Sigmoid colon (tissue), 7 donors: ENCODE data around the gene HAPLN3. TPM values are rescaled to one million over a fixed set of nuclear protein-coding genes. Genes with fewer than 3 reads are reported as not detected.
A peak's percentile ranks its signal among the peaks of the same experiment; 100 is the strongest.

Experiments
- DNase-seq: peaks from one replicate; pipeline ENCODE4 v3.0.0-alpha.2; 2019
- H3K27ac ChIP-seq, 4 donors: fragments of 200-600 bp; sonication (generic); one replicate each; pipeline ENCODE4 v1.5.1; 2016 to 2019; ENCODE audit warnings: mild to moderate bottlenecking in 1 of 4
- H3K27me3 ChIP-seq, 3 donors: fragments of 200-600 bp; sonication (generic); one replicate each; pipeline ENCODE4 v1.5.1; 2019; ENCODE audit warnings: mild to moderate bottlenecking in 1 of 3
- H3K36me3 ChIP-seq, 4 donors: fragments of 200-600 bp; sonication (generic); one replicate each; pipeline ENCODE4 v1.5.1; 2016 to 2019
- H3K4me1 ChIP-seq, 4 donors: fragments of 200-600 bp; sonication (generic); one replicate each; pipeline ENCODE4 v1.5.1; 2017 to 2019
- H3K4me3 ChIP-seq, 4 donors: fragments of 200-600 bp; sonication (generic); one replicate each; pipeline ENCODE4 v1.5.1; 2017 to 2019; ENCODE audit warnings: mild to moderate bottlenecking in 2 of 4, moderate library complexity in 1 of 4
- H3K9me3 ChIP-seq, 4 donors: fragments of 200-600 bp in 3 of 4; sonication (generic) in 3 of 4; one replicate each; pipeline versions ENCODE4 v1.5.1 to v1.6.1; 2013 to 2019
- CTCF ChIP-seq, 4 experiments: fragments of 450-650 bp in 3 of 4; fragments of 200-600 bp in 1 of 4; IDR thresholded peaks; one replicate each; pipeline ENCODE4 v1.5.1; 2016 to 2019; ENCODE audit warnings: antibody characterized with exemption in 4 of 4, mild to moderate bottlenecking in 3 of 4, moderate library complexity in 2 of 4
- EP300 ChIP-seq, 4 donors: sonication (generic); formaldehyde crosslinking; IDR thresholded peaks; one replicate each; pipeline ENCODE4 v1.6.1; 2017; ENCODE audit warnings: antibody characterized with exemption in 4 of 4
- POLR2A ChIP-seq, 2 donors: fragments of 450-650 bp; IDR thresholded peaks; one replicate each; pipeline ENCODE4 v1.6.1; 2016; ENCODE audit warnings: antibody characterized with exemption in 2 of 2, mild to moderate bottlenecking in 2 of 2, moderate library complexity in 2 of 2
- POLR2AphosphoS5 ChIP-seq, 4 donors: sonication (generic); formaldehyde crosslinking; IDR thresholded peaks; one replicate each; pipeline ENCODE4 v1.6.1; 2017; ENCODE audit warnings: antibody characterized with exemption in 4 of 4
- WGBS, 2 donors: extraction: QIAGEN DNeasy Blood & Tissue Kit; methylation state at CpG; one replicate each; pipeline ENCODE4 v1.1.7; 2013; 5-methylcytosine and 5-hydroxymethylcytosine counted together
- intact Hi-C: fragments of 100-400 bp; cut with DNase I; formaldehyde crosslinking; loops from one replicate; pipeline ENCODE4 v1.15.1; 2023
- polyA plus RNA-seq, 3 donors: library from polyadenylated mRNA; stranded (reverse); fragments of 200-250 nt; gene quantifications; one replicate each; pipeline ENCODE4 v1.2.3, GENCODE V29; 2013
- total RNA-seq, 4 donors: library from RNA; depleted of rRNA; stranded (reverse); fragments of >200 nt; gene quantifications; one replicate each; pipeline ENCODE4 v1.1.0, GENCODE V29; 2016
- donor health status: healthy with polysubstance abuse.
- donor health status: Bipolar disorder and iron deficiency.
- donor health status: healthy.

HAPLN3 gene
- total and polyA plus RNA-seq, 7 donors, result 0.60 to 20.9 (median 4.2) TPM; not detected in 1

GRCh38 chr15:88908697-88909621 lies 13.6 kb upstream of the HAPLN3 start:
- peaks cover 0 to 27% (median 21%) of the 10 kb centered on the region in 4 donors for H3K4me1 ChIP-seq
- TF ChIP-seq CTCF (IDR thresholded peaks at IDR 0.05) (no peak), POLR2A (IDR thresholded peaks at IDR 0.05) (no peak), EP300 (IDR thresholded peaks at IDR 0.05) (no peak), POLR2AphosphoS5 (IDR thresholded peaks at IDR 0.05) (no peak)
- no peaks in the 10 kb centered on the region for H3K9me3 ChIP-seq
- WGBS, 2 donors, result 87 to 89% methylated on average over 16 of the region's 16 CpGs
- intact Hi-C loops, result no loop called here
- peak; percentile 61 for DNase-seq
- peak overlapping the region in 1 of 4 donors; percentile 15 for H3K27ac ChIP-seq
- H3K36me3 ChIP-seq, result peaks cover 0 to 22% (median 0%) of the 10 kb centered on the region in 4 donors
- H3K4me3 ChIP-seq, result no peak overlapping the region
- H3K27me3 ChIP-seq, result no peaks in the 10 kb centered on the region

GRCh38 chr15:88908123-88908522 lies 12.8 kb upstream of the HAPLN3 start:
- TF ChIP-seq CTCF (IDR thresholded peaks at IDR 0.05), result no peak
- no peak for TF ChIP-seq POLR2AphosphoS5 (IDR thresholded peaks at IDR 0.05)
- TF ChIP-seq POLR2A (IDR thresholded peaks at IDR 0.05), result no peak
- no peak for TF ChIP-seq EP300 (IDR thresholded peaks at IDR 0.05)
- Histone ChIP-seq H3K36me3 (peaks cover 0 to 26% (median 0%) of the 10 kb centered on the region in 4 donors), H3K27ac (no peak overlapping the region), H3K9me3 (no peaks in the 10 kb centered on the region), H3K4me3 (no peak overlapping the region), H3K4me1 (peaks cover 0 to 21% (median 19%) of the 10 kb centered on the region in 4 donors), H3K27me3 (no peaks in the 10 kb centered on the region)
- WGBS, 2 donors, result 90 to 91% methylated on average over 12 of the region's 12 CpGs
- intact Hi-C loops, result no loop called here
- peak; percentile 50 for DNase-seq

DNA sequence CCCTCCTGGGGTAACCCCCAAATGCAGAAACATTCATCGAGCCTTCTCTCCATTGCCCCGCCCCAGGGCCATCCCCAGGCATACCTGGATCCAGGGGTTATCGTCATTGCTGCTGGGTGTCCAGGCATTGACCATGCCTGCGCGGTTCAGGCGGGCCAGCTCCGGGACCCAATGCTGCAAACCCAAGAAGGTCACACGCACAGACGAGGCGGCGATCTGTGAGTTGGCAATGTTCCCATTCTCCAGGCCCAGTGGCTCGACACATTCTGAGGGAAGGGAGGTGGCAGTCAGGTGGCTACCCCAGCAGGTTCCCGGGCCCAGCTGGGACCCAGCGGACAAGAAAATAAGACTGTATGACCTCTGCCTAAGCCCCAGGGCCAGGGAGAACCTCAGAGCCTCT lies 11.8 kb upstream of the HAPLN3 start:
- intact Hi-C loops, result no loop called here
- H3K4me1 ChIP-seq, result peaks cover 0 to 15% (median 12%) of the 10 kb centered on the region in 4 donors
- H3K27ac ChIP-seq, result no peak overlapping the region
- no peak overlapping the region for H3K4me3 ChIP-seq
- no peaks in the 10 kb centered on the region for H3K27me3 ChIP-seq
- WGBS, 2 donors, result 88 to 89% methylated on average over 14 of the region's 14 CpGs
- H3K36me3 ChIP-seq, result peaks cover 0 to 36% (median 0%) of the 10 kb centered on the region in 4 donors
- DNase-seq, result peak; percentile 61
- H3K9me3 ChIP-seq, result no peaks in the 10 kb centered on the region
- TF ChIP-seq EP300 (IDR thresholded peaks at IDR 0.05), result no peak
- TF ChIP-seq CTCF (IDR thresholded peaks at IDR 0.05), result no peak
- TF ChIP-seq POLR2AphosphoS5 (IDR thresholded peaks at IDR 0.05), result no peak
- no peak for TF ChIP-seq POLR2A (IDR thresholded peaks at IDR 0.05)

GRCh38 chr15:88906551-88906950 lies 11.2 kb upstream of the HAPLN3 start:
- H3K4me1 ChIP-seq, result peaks cover 0 to 15% (median 8%) of the 10 kb centered on the region in 4 donors
- intact Hi-C loops, result no loop called here
- WGBS, 2 donors, result 95 to 96% methylated on average over 7 of the region's 7 CpGs

More at GRCh38 chr15:88906551-88906950, 11.2 kb upstream of the HAPLN3 start:
- DNase-seq, result peak; percentile 52
- Histone ChIP-seq H3K36me3 (peaks cover 0 to 40% (median 0%) of the 10 kb centered on the region in 4 donors), H3K9me3 (no peaks in the 10 kb centered on the region), H3K4me3 (no peak overlapping the region), H3K27ac (no peak overlapping the region), H3K27me3 (no peaks in the 10 kb centered on the region)
- TF ChIP-seq EP300 (IDR thresholded peaks at IDR 0.05), result no peak
- no peak for TF ChIP-seq POLR2AphosphoS5 (IDR thresholded peaks at IDR 0.05)
- TF ChIP-seq POLR2A (IDR thresholded peaks at IDR 0.05), result no peak
- TF ChIP-seq CTCF (IDR thresholded peaks at IDR 0.05), result no peak
